ENCODE measurements around the gene STAT5A. TPM values are rescaled to one million over a fixed set of nuclear protein-coding genes. Genes with fewer than 3 reads are reported as not detected.
A peak's percentile ranks its signal among the peaks of the same experiment; 100 is the strongest.

The STAT5A gene
- total RNA-seq, 2 donors from 2014 or later, result 3.5 to 4.8 TPM

GRCh38 chr17:42285346-42286050 is 2.8 kb upstream of the STAT5A start:
- Mint-ChIP-seq H3K27ac (no peak overlapping the region), H3K4me1 (peaks cover 3% of the 10 kb centered on the region), H3K4me3 (no peak overlapping the region), H3K9me3 (no peaks in the 10 kb centered on the region), H3K27me3 (ENCODE audit: insufficient read depth) (peaks cover 35% of the 10 kb centered on the region), H3K36me3 (ENCODE audit: low read depth) (no peaks in the 10 kb centered on the region)
- Histone ChIP-seq H3K27ac (ENCODE audit: low read depth, low read length) (no peak overlapping the region), H3K4me1 (ENCODE audit: control insufficient read depth, insufficient read depth, low read length) (no peaks in the 10 kb centered on the region), H3K9me3 (ENCODE audit: control insufficient read depth, low read length) (no peaks in the 10 kb centered on the region), H3K4me3 (ENCODE audit: low read length) (no peak overlapping the region), H3K9ac (ENCODE audit: extremely low read depth, low read length, poor library complexity, severe bottlenecking) (no peak overlapping the region), H3K27me3 (ENCODE audit: control insufficient read depth, insufficient read depth, low read length, poor library complexity, severe bottlenecking) (peaks cover 41% of the 10 kb centered on the region), H3K36me3 (ENCODE audit: control insufficient read depth, insufficient read depth, low read length) (no peaks in the 10 kb centered on the region)
- DNase-seq, result peak; percentile 27
- WGBS, 2 experiments (ENCODE audit: insufficient coverage in 1 of 2, insufficient read length in 1 of 2), result 88 to 90% methylated on average over 4 to 10 of the region's 11 CpGs
- no peak for TF ChIP-seq CTCF (conservative IDR thresholded peaks at IDR 0.05)

GRCh38 chr17:42286411-42287221 is 1.7 kb upstream of the STAT5A start:
- H3K36me3 ChIP-seq (ENCODE audit: control insufficient read depth, insufficient read depth, low read length), result no peaks in the 10 kb centered on the region
- Mint-ChIP-seq H3K4me3 (peak overlapping the region; percentile 48), H3K27ac (no peak overlapping the region), H3K9me3 (no peaks in the 10 kb centered on the region), H3K27me3 (ENCODE audit: insufficient read depth) (peaks cover 37% of the 10 kb centered on the region), H3K36me3 (ENCODE audit: low read depth) (no peaks in the 10 kb centered on the region), H3K4me1 (peaks cover 3% of the 10 kb centered on the region)
- peaks cover 45% of the 10 kb centered on the region for H3K27me3 ChIP-seq (ENCODE audit: control insufficient read depth, insufficient read depth, low read length, poor library complexity, severe bottlenecking)
- WGBS, 2 experiments (ENCODE audit: insufficient coverage in 1 of 2, insufficient read length in 1 of 2), result 87 to 89% methylated on average over 1 to 5 of the region's 5 CpGs
- no peak overlapping the region for H3K27ac ChIP-seq (ENCODE audit: low read depth, low read length)
- no peaks in the 10 kb centered on the region for H3K4me1 ChIP-seq (ENCODE audit: control insufficient read depth, insufficient read depth, low read length)
- H3K9ac ChIP-seq (ENCODE audit: extremely low read depth, low read length, poor library complexity, severe bottlenecking), result no peak overlapping the region
- no peak overlapping the region for H3K4me3 ChIP-seq (ENCODE audit: low read length)
- peak; percentile 49 for DNase-seq
- H3K9me3 ChIP-seq (ENCODE audit: control insufficient read depth, low read length), result no peaks in the 10 kb centered on the region
- no peak for TF ChIP-seq CTCF (conservative IDR thresholded peaks at IDR 0.05)

GRCh38 chr17:42287305-42287976 is 857 bp upstream of the STAT5A start:
- Mint-ChIP-seq H3K4me1 (peaks cover 3% of the 10 kb centered on the region), H3K27me3 (ENCODE audit: insufficient read depth) (peaks cover 37% of the 10 kb centered on the region), H3K9me3 (no peaks in the 10 kb centered on the region), H3K36me3 (ENCODE audit: low read depth) (no peaks in the 10 kb centered on the region), H3K4me3 (peak overlapping the region; percentile 48), H3K27ac (no peak overlapping the region)
- H3K4me1 ChIP-seq (ENCODE audit: control insufficient read depth, insufficient read depth, low read length), result no peaks in the 10 kb centered on the region
- H3K27me3 ChIP-seq (ENCODE audit: control insufficient read depth, insufficient read depth, low read length, poor library complexity, severe bottlenecking), result peaks cover 45% of the 10 kb centered on the region
- no peak overlapping the region for H3K9ac ChIP-seq (ENCODE audit: extremely low read depth, low read length, poor library complexity, severe bottlenecking)
- no peak for TF ChIP-seq CTCF (conservative IDR thresholded peaks at IDR 0.05)
- DNase-seq, result peak; percentile 55
- no peaks in the 10 kb centered on the region for H3K36me3 ChIP-seq (ENCODE audit: control insufficient read depth, insufficient read depth, low read length)
- H3K4me3 ChIP-seq (ENCODE audit: low read length), result peak overlapping the region; percentile 73
- no peak overlapping the region for H3K27ac ChIP-seq (ENCODE audit: low read depth, low read length)
- H3K9me3 ChIP-seq (ENCODE audit: control insufficient read depth, low read length), result no peaks in the 10 kb centered on the region
- 80 to 86% methylated on average over 9 to 13 of the region's 14 CpGs for WGBS, 2 experiments (ENCODE audit: insufficient coverage in 1 of 2, insufficient read length in 1 of 2)

Data from endodermal cell (in vitro differentiated cells).